ENCODE data around the gene MYMK. TPM values are rescaled to one million over a fixed set of nuclear protein-coding genes. Genes with fewer than 3 reads are reported as not detected.

The MYMK gene
- total RNA-seq, 1 donor from 2014 or later: not detected

- no peak for DNase-seq (ENCODE audit: low spot score, unreplicated experiment)
- Mint-ChIP-seq H3K27me3 (peaks cover 3% of the 10 kb centered on the region), H3K4me1 (ENCODE audit: low read depth) (no peaks in the 10 kb centered on the region), H3K9me3 (ENCODE audit: low read depth) (no peaks in the 10 kb centered on the region), H3K27ac (no peak overlapping the region), H3K4me3 (ENCODE audit: low read depth) (no peak overlapping the region), H3K36me3 (ENCODE audit: insufficient read depth) (no peaks in the 10 kb centered on the region)
- no peak for TF ChIP-seq CTCF (IDR thresholded peaks at IDR 0.05; ENCODE audit: unreplicated experiment)
These were observed 50.5 kb downstream of the MYMK start for GRCh38 chr9:133474215-133474614.

- H3K9me3 Mint-ChIP-seq (ENCODE audit: low read depth): no peaks in the 10 kb centered on the region
- H3K27ac Mint-ChIP-seq: no peak overlapping the region
- no peaks in the 10 kb centered on the region for H3K4me1 Mint-ChIP-seq (ENCODE audit: low read depth)
- no peak for TF ChIP-seq CTCF (IDR thresholded peaks at IDR 0.05; ENCODE audit: unreplicated experiment)
- H3K4me3 Mint-ChIP-seq (ENCODE audit: low read depth): no peak overlapping the region
- no peaks in the 10 kb centered on the region for H3K36me3 Mint-ChIP-seq (ENCODE audit: insufficient read depth)
- no peak for DNase-seq (ENCODE audit: low spot score, unreplicated experiment)
- H3K27me3 Mint-ChIP-seq: peaks cover 3% of the 10 kb centered on the region
These were observed 51.0 kb downstream of the MYMK start for GRCh38 chr9:133473743-133474142.

- Mint-ChIP-seq H3K27me3 (peaks cover 2% of the 10 kb centered on the region), H3K4me1 (ENCODE audit: low read depth) (no peaks in the 10 kb centered on the region), H3K36me3 (ENCODE audit: insufficient read depth) (no peaks in the 10 kb centered on the region), H3K27ac (no peak overlapping the region), H3K9me3 (ENCODE audit: low read depth) (no peaks in the 10 kb centered on the region), H3K4me3 (ENCODE audit: low read depth) (no peak overlapping the region)
- no peak for DNase-seq (ENCODE audit: low spot score, unreplicated experiment)
- no peak for TF ChIP-seq CTCF (IDR thresholded peaks at IDR 0.05; ENCODE audit: unreplicated experiment)
These were observed 51.9 kb downstream of the MYMK start for GRCh38 chr9:133472753-133473378.

GRCh38 chr9:133472277-133472645 is 52.5 kb downstream of the MYMK start:
- Mint-ChIP-seq H3K4me3 (ENCODE audit: low read depth) (no peak overlapping the region), H3K36me3 (ENCODE audit: insufficient read depth) (no peaks in the 10 kb centered on the region), H3K27ac (no peak overlapping the region), H3K27me3 (no peaks in the 10 kb centered on the region), H3K9me3 (ENCODE audit: low read depth) (no peaks in the 10 kb centered on the region), H3K4me1 (ENCODE audit: low read depth) (no peaks in the 10 kb centered on the region)
- no peak for DNase-seq (ENCODE audit: low spot score, unreplicated experiment)
- TF ChIP-seq CTCF (IDR thresholded peaks at IDR 0.05; ENCODE audit: unreplicated experiment): no peak

GRCh38 chr9:133471551-133472276 is 53.0 kb downstream of the MYMK start:
- H3K36me3 Mint-ChIP-seq (ENCODE audit: insufficient read depth): no peaks in the 10 kb centered on the region
- no peaks in the 10 kb centered on the region for H3K4me1 Mint-ChIP-seq (ENCODE audit: low read depth)
- no peaks in the 10 kb centered on the region for H3K27me3 Mint-ChIP-seq
- H3K27ac Mint-ChIP-seq: no peak overlapping the region
- H3K9me3 Mint-ChIP-seq (ENCODE audit: low read depth): no peaks in the 10 kb centered on the region
- DNase-seq (ENCODE audit: low spot score, unreplicated experiment): no peak
- no peak overlapping the region for H3K4me3 Mint-ChIP-seq (ENCODE audit: low read depth)
- TF ChIP-seq CTCF (IDR thresholded peaks at IDR 0.05; ENCODE audit: unreplicated experiment): no peak
